Measurements from ENCODE around the gene NXPE3. TPM values are rescaled to one million over a fixed set of nuclear protein-coding genes. Genes with fewer than 3 reads are reported as not detected.
A peak's percentile ranks its signal among the peaks of the same experiment; 100 is the strongest.

NXPE3 gene
- total and polyA plus RNA-seq, 2 donors: 9.3 to 12.3 TPM

DNA sequence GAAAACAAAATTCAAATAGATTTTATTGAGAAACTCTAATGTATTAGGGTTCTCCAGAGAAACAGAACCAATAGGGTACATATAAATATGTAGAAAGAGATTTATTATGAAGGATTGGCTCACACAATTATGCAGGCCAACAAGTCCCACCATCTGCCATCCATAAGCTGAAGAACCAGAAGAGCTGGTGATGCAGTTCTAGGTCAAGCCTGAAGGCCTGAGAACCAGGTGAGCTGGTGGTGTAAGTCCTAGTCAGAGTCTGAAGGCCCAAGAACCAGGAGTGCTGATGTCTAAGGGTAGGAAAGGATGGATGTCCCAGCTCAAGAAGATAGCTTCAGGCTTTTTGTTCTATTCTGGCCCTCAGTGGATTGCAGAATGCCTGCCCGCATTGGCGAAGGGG lies 67.7 kb downstream of the NXPE3 start:
- over 99% methylated on average over 2 of the region's 2 CpGs for WGBS
- no peak for DNase-seq (ENCODE audit: extremely low spot score)
- no peak overlapping the region for H3K27ac ChIP-seq (ENCODE audit: low read depth)
- no peaks in the 10 kb centered on the region for H3K4me1 ChIP-seq (ENCODE audit: insufficient read depth)
- no peak overlapping the region for H3K4me3 ChIP-seq (ENCODE audit: low read depth, low read length)
- no peaks in the 10 kb centered on the region for H3K36me3 ChIP-seq (ENCODE audit: insufficient read depth)

DNA sequence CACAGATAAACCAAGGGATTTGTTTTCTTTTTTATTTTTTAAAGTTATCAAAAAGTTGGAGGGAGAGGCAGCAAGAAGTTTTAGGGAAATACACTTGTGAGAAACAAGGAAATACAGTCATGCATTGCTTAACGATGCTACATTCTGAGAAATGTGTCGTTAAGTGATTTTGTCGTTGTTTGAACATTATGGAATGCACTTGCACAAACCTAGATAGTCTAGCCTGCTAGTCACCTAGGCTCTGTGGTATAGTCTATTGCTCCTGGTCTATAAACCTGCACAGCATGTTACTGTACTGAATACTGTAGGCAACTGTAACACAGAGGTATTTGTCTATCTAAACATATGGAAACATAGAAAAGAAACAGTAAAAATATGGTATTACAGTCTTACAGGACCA lies 68.3 kb downstream of the NXPE3 start:
- no peak overlapping the region for H3K27ac ChIP-seq (ENCODE audit: low read depth)
- no peaks in the 10 kb centered on the region for H3K4me1 ChIP-seq (ENCODE audit: insufficient read depth)
- H3K36me3 ChIP-seq (ENCODE audit: insufficient read depth): peaks cover 3% of the 10 kb centered on the region
- DNase-seq (ENCODE audit: extremely low spot score): no peak
- H3K4me3 ChIP-seq (ENCODE audit: low read depth, low read length): no peak overlapping the region
- 77% methylated on average over 3 of the region's 3 CpGs for WGBS

DNA sequence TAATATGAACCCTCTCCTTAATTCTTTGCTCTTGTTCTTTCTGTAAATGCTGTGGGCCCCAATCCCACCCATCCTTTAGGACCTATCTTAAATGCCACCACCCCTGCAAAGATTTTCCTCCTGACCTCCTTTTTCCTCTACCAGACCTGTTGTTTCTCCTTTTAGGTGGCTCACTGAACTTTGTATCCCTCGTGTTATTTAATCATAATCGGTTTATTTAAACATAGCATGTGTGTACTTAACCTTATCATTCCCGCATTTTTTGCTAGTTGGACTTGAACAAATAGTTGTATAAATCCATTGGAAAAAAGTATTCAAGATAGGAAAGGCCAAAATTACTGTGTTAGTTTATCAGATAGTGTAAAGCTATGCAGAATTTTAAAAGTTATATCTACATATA lies 69.3 kb downstream of the NXPE3 start:
- WGBS: 29% methylated on average over 3 of the region's 3 CpGs
- Histone ChIP-seq H3K4me3 (ENCODE audit: low read depth, low read length) (no peak overlapping the region), H3K36me3 (ENCODE audit: insufficient read depth) (peaks cover 3% of the 10 kb centered on the region), H3K27ac (ENCODE audit: low read depth) (peak overlapping the region; percentile 92), H3K4me1 (ENCODE audit: insufficient read depth) (no peaks in the 10 kb centered on the region)
- no peak for DNase-seq (ENCODE audit: extremely low spot score)

DNA sequence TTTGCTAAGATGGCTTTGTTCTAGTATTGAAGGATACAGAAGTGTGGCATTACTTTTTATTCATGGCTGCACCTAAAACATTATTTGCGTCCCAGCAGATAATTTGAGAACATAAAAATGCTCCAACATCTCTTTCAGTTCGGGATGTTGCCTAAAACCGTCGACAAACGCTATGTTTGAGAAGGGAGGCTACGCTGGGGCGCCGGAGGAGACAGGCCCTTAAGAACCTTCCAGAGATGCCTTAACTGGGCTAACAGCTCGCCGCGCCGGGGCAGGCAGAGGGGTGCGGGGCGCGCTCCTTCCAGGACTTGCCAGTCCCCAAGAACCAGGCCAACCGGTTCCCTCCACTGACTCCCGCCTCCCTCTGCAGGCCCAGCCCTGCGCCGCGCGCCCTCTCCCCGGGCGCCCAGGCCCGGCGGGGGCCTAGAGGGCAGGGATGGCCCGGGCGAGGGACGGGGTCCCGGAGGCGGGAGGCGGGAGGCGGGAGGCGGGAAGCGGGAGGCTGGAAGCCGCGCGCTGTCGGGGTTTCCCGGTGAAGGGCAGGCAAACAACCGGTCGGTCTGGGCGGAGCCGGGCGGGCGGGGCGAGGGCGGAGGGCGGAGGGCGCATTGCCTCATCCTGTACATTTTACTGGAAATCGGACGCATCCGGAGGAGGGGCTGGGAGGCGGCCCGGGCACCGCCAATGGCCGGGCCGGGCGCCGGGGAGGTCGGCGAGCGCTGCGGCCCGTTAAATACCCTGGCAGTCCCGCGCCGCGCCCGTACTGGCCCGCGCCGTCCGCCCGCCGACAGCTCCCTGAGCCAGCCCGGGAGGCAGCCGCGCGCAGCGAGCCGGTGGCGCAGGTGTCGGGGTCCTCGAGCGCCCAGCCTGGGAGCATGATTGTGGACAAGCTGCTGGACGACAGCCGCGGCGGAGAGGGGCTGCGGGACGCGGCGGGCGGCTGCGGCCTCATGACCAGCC lies 70.0 kb downstream of the NXPE3 start, which contains the start of gene NFKBIZ:
Gene NFKBIZ (plus strand): TSS at position 761 of the 960 bp plus-strand sequence. CDS start 115 bp downstream, at position 876.
- H3K4me3 ChIP-seq (ENCODE audit: low read depth, low read length): peak within 1 kb of the TSS; percentile 97
- H3K36me3 ChIP-seq (ENCODE audit: insufficient read depth): peaks cover 3% of the 10 kb centered on the region
- peak; percentile 72 for DNase-seq (ENCODE audit: extremely low spot score)
- peak within 1 kb of the TSS; percentile 100 for H3K27ac ChIP-seq (ENCODE audit: low read depth)
- WGBS: under 1% methylated on average over 95 of the region's 95 CpGs
- no peaks in the 10 kb centered on the region for H3K4me1 ChIP-seq (ENCODE audit: insufficient read depth)

DNA sequence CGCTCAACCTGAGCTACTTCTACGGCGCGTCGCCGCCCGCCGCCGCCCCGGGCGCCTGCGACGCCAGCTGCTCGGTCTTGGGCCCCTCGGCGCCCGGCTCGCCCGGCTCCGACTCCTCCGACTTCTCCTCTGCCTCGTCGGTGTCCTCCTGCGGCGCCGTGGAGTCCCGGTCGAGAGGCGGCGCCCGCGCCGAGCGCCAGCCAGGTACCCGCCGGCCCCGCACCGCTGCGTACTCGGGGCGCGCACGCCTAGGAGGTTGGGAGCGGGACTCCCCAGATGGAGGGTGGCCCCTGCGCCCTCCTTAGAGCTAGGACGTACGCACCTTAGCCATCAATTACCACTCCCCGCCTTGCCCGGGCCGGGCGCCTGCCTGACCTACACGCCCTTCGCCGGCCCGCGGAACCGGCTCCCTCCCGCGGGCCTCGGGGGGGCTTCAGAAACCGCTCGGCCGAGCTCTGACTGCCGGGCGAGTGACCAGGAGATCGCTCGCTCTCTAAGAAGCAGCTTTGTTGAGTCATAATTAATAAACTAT lies 70.8 kb downstream of the NXPE3 start:
- Histone ChIP-seq H3K4me3 (ENCODE audit: low read depth, low read length) (peak overlapping the region; percentile 97), H3K4me1 (ENCODE audit: insufficient read depth) (no peaks in the 10 kb centered on the region), H3K36me3 (ENCODE audit: insufficient read depth) (peaks cover 3% of the 10 kb centered on the region), H3K27ac (ENCODE audit: low read depth) (peak overlapping the region; percentile 100)
- WGBS: under 1% methylated on average over 67 of the region's 67 CpGs
- no peak for DNase-seq (ENCODE audit: extremely low spot score)

DNA sequence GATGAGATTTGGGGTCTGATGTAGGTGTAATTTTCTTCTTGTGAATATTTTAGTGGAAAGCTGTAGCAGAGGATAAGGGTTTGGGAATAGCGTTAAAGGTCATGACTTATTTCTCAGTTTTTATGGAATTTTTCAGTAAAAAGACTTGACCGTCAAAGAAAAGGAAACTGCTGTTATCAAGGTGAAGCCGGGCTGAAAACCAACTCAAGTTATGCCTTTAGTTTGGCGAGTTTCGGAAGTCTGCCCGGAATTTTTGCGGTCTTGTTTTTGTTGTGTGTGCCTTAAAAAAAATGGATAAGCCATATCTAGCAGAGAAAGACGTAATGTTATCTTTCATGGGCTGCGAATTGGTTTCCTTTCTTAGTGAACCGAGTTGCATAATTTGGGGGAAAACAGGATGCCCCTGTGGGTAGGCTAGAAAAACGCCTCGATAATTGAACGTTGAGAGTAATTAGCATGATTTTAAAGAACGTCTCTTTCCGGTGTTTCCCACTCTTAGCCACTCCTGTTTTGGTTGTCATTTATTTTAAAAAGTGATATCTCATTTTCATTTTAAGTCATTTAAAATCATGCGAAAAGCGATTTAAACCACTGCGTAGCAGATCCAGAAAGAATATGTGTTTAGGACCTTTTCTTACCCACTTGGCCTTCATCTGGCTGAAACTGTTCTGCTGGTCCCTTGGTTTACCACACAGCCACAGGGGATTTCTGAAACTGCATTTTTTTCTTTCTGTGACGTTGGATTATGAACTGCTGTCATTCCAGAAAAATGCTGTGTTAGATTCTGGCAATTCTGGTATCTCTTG lies 71.4 kb downstream of the NXPE3 start:
- no peak for DNase-seq (ENCODE audit: extremely low spot score)
- Histone ChIP-seq H3K36me3 (ENCODE audit: insufficient read depth) (peaks cover 3% of the 10 kb centered on the region), H3K4me1 (ENCODE audit: insufficient read depth) (no peaks in the 10 kb centered on the region), H3K27ac (ENCODE audit: low read depth) (peak overlapping the region; percentile 68), H3K4me3 (ENCODE audit: low read depth, low read length) (peak overlapping the region; percentile 97)
- WGBS: 2% methylated on average over 19 of the region's 19 CpGs

DNA sequence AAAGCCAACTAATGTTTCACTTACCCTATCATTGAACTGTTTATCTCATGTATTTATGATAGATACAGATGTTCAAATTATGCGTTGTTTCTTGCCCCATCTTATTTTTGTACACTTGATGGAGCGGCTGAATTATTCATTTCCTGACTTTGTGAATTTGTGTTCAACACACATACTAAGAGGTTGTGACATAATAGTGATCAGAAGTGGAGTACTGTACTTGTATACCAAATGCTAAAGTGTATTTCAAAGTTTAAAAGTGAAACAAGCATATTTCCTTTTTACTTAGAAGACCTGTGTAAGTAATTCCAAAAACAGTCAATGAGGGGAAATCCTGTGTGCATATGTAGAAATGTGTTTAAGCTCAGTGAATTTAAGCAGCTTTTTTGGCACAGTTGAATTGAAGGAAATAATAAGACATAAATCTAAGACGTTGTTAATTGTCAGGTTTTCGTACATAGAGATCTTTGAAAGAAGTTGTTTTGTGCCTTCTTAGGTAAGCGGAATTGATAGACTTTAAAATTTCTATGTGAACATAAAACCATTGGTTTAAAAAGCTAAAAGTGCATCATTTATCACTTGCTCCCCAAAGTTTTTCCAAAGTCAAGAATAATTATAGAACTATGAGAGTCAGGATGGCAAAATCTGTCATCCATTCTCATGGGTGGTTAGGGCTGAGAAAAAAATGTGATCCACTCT lies 72.2 kb downstream of the NXPE3 start:
- H3K4me1 ChIP-seq (ENCODE audit: insufficient read depth): no peaks in the 10 kb centered on the region

DNA sequence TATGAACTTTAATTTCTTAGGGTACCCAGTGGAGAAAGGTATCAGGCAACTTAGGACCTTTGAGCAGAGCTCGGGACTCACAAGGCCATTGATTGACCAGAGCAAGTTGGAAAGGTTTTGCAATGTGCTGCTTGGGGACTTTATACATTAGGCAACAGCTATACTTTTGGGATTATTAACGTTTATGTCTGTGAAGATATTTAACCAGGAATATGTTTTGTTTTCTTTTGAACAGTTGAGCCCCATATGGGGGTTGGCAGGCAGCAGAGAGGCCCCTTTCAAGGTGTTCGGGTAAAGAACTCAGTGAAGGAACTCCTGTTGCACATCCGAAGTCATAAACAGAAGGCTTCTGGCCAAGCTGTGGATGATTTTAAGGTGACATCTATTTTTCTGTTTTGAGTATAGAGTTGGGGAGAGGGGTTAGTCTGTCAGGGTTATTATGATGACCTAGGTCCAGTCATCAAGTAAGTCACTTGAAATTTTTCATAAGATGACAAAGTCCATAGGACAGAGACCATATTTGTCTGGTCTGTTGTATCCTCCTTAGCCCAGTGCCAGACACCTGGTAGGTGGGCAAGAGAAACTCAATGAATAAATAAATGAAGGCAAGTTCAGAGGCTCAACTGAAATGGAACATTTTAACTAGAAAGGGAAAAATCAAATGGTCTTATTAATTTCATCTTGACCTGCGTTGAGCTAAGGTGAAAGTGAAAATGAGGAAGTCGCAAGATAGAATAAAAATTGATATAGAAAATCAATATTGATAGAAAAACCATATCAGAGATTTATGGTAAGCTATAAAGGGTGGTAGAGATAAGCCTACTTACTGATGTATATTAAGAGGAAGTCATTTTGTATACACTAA lies 73.1 kb downstream of the NXPE3 start:
- H3K4me3 ChIP-seq (ENCODE audit: low read depth, low read length): no peak overlapping the region
- H3K4me1 ChIP-seq (ENCODE audit: insufficient read depth): no peaks in the 10 kb centered on the region
- WGBS: 68% methylated on average over 6 of the region's 6 CpGs
- no peak overlapping the region for H3K27ac ChIP-seq (ENCODE audit: low read depth)
- DNase-seq (ENCODE audit: extremely low spot score): no peak
- H3K36me3 ChIP-seq (ENCODE audit: insufficient read depth): peaks cover 9% of the 10 kb centered on the region

More for the DNA sequence above, 72.2 kb downstream of the NXPE3 start:
- peaks cover 7% of the 10 kb centered on the region for H3K36me3 ChIP-seq (ENCODE audit: insufficient read depth)
- H3K27ac ChIP-seq (ENCODE audit: low read depth): no peak overlapping the region
- peak overlapping the region; percentile 97 for H3K4me3 ChIP-seq (ENCODE audit: low read depth, low read length)
- DNase-seq (ENCODE audit: extremely low spot score): no peak
- 42% methylated on average over 5 of the region's 5 CpGs for WGBS

DNA sequence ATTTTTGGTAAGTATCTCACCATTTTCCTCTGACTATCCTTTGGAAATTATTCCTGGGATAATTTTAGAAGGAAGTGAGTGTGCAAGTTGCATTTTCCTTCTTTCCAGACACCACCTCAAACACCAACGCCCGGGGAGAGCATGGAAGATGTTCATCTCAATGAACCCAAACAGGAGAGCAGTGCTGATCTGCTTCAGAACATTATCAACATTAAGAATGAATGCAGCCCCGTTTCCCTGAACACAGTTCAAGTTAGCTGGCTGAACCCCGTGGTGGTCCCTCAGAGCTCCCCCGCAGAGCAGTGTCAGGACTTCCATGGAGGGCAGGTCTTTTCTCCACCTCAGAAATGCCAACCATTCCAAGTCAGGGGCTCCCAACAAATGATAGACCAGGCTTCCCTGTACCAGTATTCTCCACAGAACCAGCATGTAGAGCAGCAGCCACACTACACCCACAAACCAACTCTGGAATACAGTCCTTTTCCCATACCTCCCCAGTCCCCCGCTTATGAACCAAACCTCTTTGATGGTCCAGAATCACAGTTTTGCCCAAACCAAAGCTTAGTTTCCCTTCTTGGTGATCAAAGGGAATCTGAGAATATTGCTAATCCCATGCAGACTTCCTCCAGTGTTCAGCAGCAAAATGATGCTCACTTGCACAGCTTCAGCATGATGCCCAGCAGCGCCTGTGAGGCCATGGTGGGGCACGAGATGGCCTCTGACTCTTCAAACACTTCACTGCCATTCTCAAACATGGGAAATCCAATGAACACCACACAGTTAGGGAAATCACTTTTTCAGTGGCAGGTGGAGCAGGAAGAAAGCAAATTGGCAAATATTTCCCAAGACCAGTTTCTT lies 74.2 kb downstream of the NXPE3 start:
- Histone ChIP-seq H3K4me1 (ENCODE audit: insufficient read depth) (no peaks in the 10 kb centered on the region), H3K36me3 (ENCODE audit: insufficient read depth) (peaks cover 13% of the 10 kb centered on the region), H3K4me3 (ENCODE audit: low read depth, low read length) (no peak overlapping the region), H3K27ac (ENCODE audit: low read depth) (no peak overlapping the region)
- WGBS: 93% methylated on average over 8 of the region's 8 CpGs
- no peak for DNase-seq (ENCODE audit: extremely low spot score)

DNA sequence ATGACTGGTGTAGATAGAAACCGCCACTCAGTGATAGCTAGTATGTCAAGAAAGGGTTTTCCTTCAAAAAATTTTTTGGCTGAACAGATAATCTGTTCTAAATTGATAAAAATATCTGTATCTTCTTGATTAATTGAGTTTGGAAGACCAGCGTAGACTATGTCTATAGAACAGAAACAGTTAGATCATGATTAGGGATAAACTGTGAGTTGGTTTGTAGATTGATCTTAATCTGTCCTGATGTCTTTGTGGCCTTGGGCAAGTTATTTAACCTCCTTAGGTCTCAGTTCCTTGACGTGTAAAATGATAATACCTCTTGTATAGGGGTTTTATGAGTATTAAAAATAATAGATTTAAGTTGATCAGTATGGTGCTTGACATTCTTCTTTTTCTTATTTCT lies 75.0 kb downstream of the NXPE3 start:
- Histone ChIP-seq H3K27ac (ENCODE audit: low read depth) (no peak overlapping the region), H3K36me3 (ENCODE audit: insufficient read depth) (peaks cover 16% of the 10 kb centered on the region), H3K4me1 (ENCODE audit: insufficient read depth) (no peaks in the 10 kb centered on the region), H3K4me3 (ENCODE audit: low read depth, low read length) (no peak overlapping the region)
- no peak for DNase-seq (ENCODE audit: extremely low spot score)
- WGBS: 88% methylated on average over 3 of the region's 3 CpGs

DNA sequence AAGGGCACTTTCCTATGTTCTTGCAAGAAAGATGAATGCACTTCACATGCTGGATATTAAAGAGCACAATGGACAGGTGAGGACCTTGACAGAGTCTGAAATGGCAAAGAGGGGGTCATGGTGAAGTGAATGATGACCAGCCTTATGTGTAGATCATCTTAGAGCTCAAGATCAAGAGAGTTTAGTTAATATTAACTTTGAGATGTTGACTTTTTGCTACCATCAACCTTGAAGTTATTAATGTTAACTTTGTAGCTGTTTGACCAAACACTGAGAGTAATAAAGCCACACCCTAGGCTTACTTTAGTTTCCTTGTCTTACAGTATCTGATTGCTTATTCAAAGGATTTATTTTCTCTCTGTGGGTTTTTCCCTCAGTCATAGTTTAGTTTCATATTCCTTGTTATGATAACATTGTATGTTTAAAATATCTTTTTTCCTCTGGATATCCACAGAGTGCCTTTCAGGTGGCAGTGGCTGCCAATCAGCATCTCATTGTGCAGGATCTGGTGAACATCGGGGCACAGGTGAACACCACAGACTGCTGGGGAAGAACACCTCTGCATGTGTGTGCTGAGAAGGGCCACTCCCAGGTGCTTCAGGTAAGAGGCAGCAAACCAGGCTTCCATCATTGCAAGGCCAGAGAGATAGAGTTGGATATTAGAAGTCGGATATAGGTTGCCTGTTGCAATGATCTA lies 75.7 kb downstream of the NXPE3 start:
- DNase-seq (ENCODE audit: extremely low spot score): no peak
- H3K4me1 ChIP-seq (ENCODE audit: insufficient read depth): no peaks in the 10 kb centered on the region
- H3K36me3 ChIP-seq (ENCODE audit: insufficient read depth): peaks cover 16% of the 10 kb centered on the region
- 93% methylated on average over 2 of the region's 2 CpGs for WGBS
- H3K4me3 ChIP-seq (ENCODE audit: low read depth, low read length): no peak overlapping the region
- H3K27ac ChIP-seq (ENCODE audit: low read depth): peak overlapping the region; percentile 23
